Gastroesophageal sphincter (tissue), 3 donors: Measurements from ENCODE around the gene PLIN5.

Experiments
- POLR2A ChIP-seq, 2 donors: fragments of 450-650 bp; IDR thresholded peaks; one replicate each; pipeline ENCODE4 v1.6.1; 2017; ENCODE audit warnings: antibody characterized with exemption in 2 of 2, mild to moderate bottlenecking in 2 of 2, moderate library complexity in 1 of 2
- TF ChIP-seq, protein P1 (sequence below), 4 experiments: fragments of 200-600 bp in 2 of 4; fragments of 450-650 bp in 2 of 4; sonication (generic) in 1 of 4; IDR thresholded peaks; one replicate each; pipeline ENCODE4 v1.5.1; 2017 to 2019; ENCODE audit warnings: antibody characterized with exemption in 4 of 4, mild to moderate bottlenecking in 2 of 4, moderate library complexity in 2 of 4

DNA sequence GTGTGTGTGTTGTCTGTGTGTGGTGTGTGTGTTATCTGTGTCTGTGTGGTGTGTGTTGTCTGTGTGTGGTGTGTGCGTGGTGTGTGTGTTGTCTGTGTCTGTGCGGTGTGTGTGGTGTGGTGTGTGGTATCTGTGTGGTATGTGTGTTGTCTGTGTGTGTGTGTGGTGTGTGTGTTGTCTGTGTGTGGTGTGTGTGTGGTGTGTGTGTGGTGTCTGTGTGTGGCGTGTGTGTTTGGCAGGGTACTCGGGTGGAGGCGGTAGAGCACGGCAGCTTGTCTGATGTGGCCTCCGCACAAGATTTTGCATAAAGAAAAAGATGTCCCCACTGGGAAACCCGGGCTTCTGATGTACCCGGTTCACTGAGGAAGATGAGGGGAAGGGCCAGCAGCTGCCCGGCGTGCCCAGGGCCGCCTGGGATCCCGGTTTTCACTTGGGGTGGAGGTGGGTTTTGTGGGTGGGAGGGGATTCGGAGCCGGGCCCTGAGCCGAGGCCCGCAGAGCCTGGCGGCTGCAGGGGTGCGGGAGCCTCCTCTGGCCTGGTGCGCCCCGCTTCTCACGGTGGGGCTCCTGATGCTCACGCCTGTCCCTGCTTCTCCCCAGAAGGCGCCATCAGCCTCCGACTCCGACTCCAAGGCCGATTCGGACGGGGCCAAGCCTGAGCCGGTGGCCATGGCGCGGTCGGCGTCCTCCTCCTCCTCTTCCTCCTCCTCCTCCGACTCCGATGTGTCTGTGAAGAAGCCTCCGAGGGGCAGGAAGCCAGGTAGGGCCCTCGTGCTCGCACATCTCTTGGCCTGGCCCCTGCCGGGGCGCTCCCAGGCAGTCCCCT, 41.7 kb downstream of the PLIN5 start:
- no peak for TF ChIP-seq POLR2A (IDR thresholded peaks at IDR 0.05)
- TF ChIP-seq, protein P1, sequence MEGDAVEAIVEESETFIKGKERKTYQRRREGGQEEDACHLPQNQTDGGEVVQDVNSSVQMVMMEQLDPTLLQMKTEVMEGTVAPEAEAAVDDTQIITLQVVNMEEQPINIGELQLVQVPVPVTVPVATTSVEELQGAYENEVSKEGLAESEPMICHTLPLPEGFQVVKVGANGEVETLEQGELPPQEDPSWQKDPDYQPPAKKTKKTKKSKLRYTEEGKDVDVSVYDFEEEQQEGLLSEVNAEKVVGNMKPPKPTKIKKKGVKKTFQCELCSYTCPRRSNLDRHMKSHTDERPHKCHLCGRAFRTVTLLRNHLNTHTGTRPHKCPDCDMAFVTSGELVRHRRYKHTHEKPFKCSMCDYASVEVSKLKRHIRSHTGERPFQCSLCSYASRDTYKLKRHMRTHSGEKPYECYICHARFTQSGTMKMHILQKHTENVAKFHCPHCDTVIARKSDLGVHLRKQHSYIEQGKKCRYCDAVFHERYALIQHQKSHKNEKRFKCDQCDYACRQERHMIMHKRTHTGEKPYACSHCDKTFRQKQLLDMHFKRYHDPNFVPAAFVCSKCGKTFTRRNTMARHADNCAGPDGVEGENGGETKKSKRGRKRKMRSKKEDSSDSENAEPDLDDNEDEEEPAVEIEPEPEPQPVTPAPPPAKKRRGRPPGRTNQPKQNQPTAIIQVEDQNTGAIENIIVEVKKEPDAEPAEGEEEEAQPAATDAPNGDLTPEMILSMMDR (IDR thresholded peaks at IDR 0.05): no peak
